PC-3 (cell line): ENCODE data around the gene DAO. TPM values are rescaled to one million over a fixed set of nuclear protein-coding genes. Genes with fewer than 3 reads are reported as not detected.
A peak's percentile ranks its signal among the peaks of the same experiment; 100 is the strongest.

ENCODE experiments used
- ATAC-seq: fragments of 200-7000 bp; cut with Tn5 transposase; 2 replicates; pipeline ENCODE4 v1.9.1; 2020; ENCODE audit warnings: mild to moderate bottlenecking, moderate library complexity
- BruUV-seq: library from RNA; stranded (reverse); fragments of 400-500 nt; replicated peaks from 2 replicates; lab custom pipeline; 2021; lab: Mats Ljungman, UMichigan
- CTCF ChIA-PET: fragments of 300-600 bp; sonication (Branson Sonifier 250); formaldehyde crosslinking; loops from one replicate; lab custom pipeline; 2022; ENCODE audit warnings: antibody characterized with exemption; lab: Charles Lee
- POLR2A ChIA-PET: fragments of 300-600 bp; sonication (Branson Sonifier 250); formaldehyde crosslinking; loops from one replicate; lab custom pipeline; 2022; ENCODE audit warnings: antibody characterized with exemption; ENCODE audit not compliant: unreplicated experiment; lab: Charles Lee
- DNase-seq: peaks from one replicate; pipeline ENCODE4 v3.0.0-alpha.2; 2015
- H2AFZ ChIP-seq: fragments of 300-600 bp; sonication (generic); 2 replicates; pipeline ENCODE4 v1.6.0; 2016; ENCODE audit warnings: antibody characterized with exemption, low read length
- H3F3A ChIP-seq: fragments of 300-600 bp; sonication (generic); one replicate; pipeline ENCODE4 v1.6.0; 2017; ENCODE audit warnings: antibody characterized with exemption, low read length, control low read depth, mild to moderate bottlenecking; ENCODE audit not compliant: unreplicated experiment
- H3K27ac ChIP-seq: fragments of 300-600 bp; sonication (generic); 2 replicates; pipeline ENCODE4 v1.5.1; 2016; ENCODE audit warnings: mild to moderate bottlenecking, low read length
- H3K27me3 ChIP-seq: fragments of 300-600 bp; sonication (generic); 2 replicates; pipeline ENCODE4 v1.6.1; 2016; ENCODE audit warnings: low read length, mixed read lengths
- H3K36me3 ChIP-seq: fragments of 300-600 bp; sonication (generic); 2 replicates; pipeline ENCODE4 v1.6.1; 2016; ENCODE audit warnings: low read depth, mixed run types, low read length, mixed read lengths
- H3K4me1 ChIP-seq: fragments of 300-600 bp; sonication (generic); 2 replicates; pipeline ENCODE4 v1.5.1; 2016; ENCODE audit warnings: low read length; ENCODE audit not compliant: insufficient read depth
- H3K4me2 ChIP-seq: fragments of 300-600 bp; sonication (generic); 2 replicates; pipeline ENCODE4 v1.6.0; 2016; ENCODE audit warnings: low read length
- H3K4me3 ChIP-seq: fragments of 300-600 bp; sonication (generic); 2 replicates; pipeline ENCODE4 v1.5.1; 2016; ENCODE audit warnings: mild to moderate bottlenecking, low read length, mixed read lengths
- H3K79me2 ChIP-seq: fragments of 300-600 bp; sonication (generic); 2 replicates; pipeline ENCODE4 v1.6.1; 2017; ENCODE audit warnings: low read length, mixed read lengths
- H3K9ac ChIP-seq: fragments of 300-600 bp; sonication (generic); 2 replicates; pipeline ENCODE4 v1.6.0; 2016; ENCODE audit warnings: mild to moderate bottlenecking, low read length
- H3K9me2 ChIP-seq: fragments of 300-600 bp; sonication (generic); replicated peaks from 2 replicates; pipeline ENCODE4 v1.6.1; 2016; ENCODE audit warnings: mixed run types, low read length, mixed read lengths
- H3K9me3 ChIP-seq: fragments of 300-600 bp; sonication (generic); 2 replicates; pipeline ENCODE4 v1.6.1; 2016; ENCODE audit warnings: low read length, mixed read lengths
- H4K20me1 ChIP-seq: fragments of 300-600 bp; sonication (generic); 2 replicates; pipeline ENCODE4 v1.6.1; 2016; ENCODE audit warnings: low read length, mixed read lengths
- EZH2 ChIP-seq: fragments of 300-600 bp; sonication (generic); IDR thresholded peaks from one replicate; pipeline ENCODE4 v1.6.1; 2017; ENCODE audit warnings: antibody characterized with exemption, mild to moderate bottlenecking, low read length; ENCODE audit not compliant: unreplicated experiment
- EZH2phosphoT487 ChIP-seq: fragments of 300-600 bp; sonication (generic); IDR thresholded peaks from 2 replicates; pipeline ENCODE4 v1.6.1; 2018; ENCODE audit warnings: mild to moderate bottlenecking, antibody characterized with exemption, low read length, borderline replicate concordance
- intact Hi-C: fragments of 100-400 bp; cut with micrococcal nuclease; formaldehyde crosslinking; loops from 2 replicates; pipeline ENCODE4 v1.9.0; 2023
- total RNA-seq: library from RNA; depleted of rRNA; stranded (reverse); fragments of >200 nt; gene quantifications from 2 replicates; pipeline ENCODE4 v1.2.3, GENCODE V29; 2014
- TF ChIP-seq, protein P1 (sequence below): fragments of 300-600 bp; sonication (generic); conservative IDR thresholded peaks from 2 replicates; pipeline ENCODE4 v1.5.1; 2017; ENCODE audit warnings: antibody characterized with exemption, low read depth, mild to moderate bottlenecking, low read length

DAO gene
- total RNA-seq, 1 experiment from 2014 or later: not detected

DNA sequence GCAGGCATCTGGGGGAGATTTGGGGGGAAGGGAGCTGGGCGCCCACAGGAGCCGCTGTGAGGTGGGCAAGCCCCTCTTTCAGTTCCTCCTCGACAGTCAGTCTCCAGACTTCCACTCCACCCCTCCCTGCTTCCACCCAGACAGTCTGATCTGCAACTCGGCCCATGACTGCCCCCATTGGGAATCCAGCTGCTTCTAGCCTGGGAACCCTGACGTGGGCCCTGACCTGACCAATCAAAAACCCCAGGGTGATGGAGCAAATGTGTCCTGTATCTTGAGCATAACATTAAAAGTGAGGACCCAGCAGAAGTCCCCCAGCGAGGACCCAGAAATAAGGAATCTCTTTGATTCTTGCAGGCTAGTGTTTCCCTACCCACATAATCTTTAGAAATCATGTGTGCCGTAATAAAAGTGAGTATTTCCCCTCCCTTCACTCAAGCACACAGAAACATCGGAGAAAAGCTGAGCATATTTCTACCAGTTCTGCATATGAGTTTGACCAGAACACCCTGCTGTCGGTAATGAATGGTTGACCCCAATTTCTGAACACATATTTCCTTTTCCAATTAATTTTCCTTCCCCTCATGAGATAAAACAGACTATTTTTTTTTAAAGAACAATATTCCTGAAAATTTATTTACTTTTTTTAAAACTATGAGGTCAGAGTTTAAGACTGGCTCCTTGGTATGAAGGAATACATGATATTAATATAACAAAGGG is 28.9 kb upstream of the DAO start:
- no peak overlapping the region for H3K4me3 ChIP-seq
- H3K9me2 ChIP-seq: no peaks in the 10 kb centered on the region
- no TSS peak for BruUV-seq
- peaks cover 21% of the 10 kb centered on the region for H3F3A ChIP-seq
- no peak overlapping the region for H2AFZ ChIP-seq
- ChIA-PET CTCF (no interaction called here), POLR2A (no interaction called here)
- H3K27ac ChIP-seq: no peak overlapping the region
- H4K20me1 ChIP-seq: peaks cover 4% of the 10 kb centered on the region; the same call in 1 of the 2 replicates
- peaks cover 25% of the 10 kb centered on the region for H3K4me1 ChIP-seq
- DNase-seq (no peak), ATAC-seq (no peak)
- intact Hi-C loops: no loop called here
- no peaks in the 10 kb centered on the region for H3K9me3 ChIP-seq
- H3K9ac ChIP-seq: no peak overlapping the region
- TF ChIP-seq, protein P1, sequence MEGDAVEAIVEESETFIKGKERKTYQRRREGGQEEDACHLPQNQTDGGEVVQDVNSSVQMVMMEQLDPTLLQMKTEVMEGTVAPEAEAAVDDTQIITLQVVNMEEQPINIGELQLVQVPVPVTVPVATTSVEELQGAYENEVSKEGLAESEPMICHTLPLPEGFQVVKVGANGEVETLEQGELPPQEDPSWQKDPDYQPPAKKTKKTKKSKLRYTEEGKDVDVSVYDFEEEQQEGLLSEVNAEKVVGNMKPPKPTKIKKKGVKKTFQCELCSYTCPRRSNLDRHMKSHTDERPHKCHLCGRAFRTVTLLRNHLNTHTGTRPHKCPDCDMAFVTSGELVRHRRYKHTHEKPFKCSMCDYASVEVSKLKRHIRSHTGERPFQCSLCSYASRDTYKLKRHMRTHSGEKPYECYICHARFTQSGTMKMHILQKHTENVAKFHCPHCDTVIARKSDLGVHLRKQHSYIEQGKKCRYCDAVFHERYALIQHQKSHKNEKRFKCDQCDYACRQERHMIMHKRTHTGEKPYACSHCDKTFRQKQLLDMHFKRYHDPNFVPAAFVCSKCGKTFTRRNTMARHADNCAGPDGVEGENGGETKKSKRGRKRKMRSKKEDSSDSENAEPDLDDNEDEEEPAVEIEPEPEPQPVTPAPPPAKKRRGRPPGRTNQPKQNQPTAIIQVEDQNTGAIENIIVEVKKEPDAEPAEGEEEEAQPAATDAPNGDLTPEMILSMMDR: no peak
- TF ChIP-seq EZH2 (no peak), EZH2phosphoT487 (no peak)
- no peaks in the 10 kb centered on the region for H3K27me3 ChIP-seq
- H3K79me2 ChIP-seq: peaks cover 58% of the 10 kb centered on the region
- H3K4me2 ChIP-seq: no peak overlapping the region
- H3K36me3 ChIP-seq: peaks cover 36% of the 10 kb centered on the region

DNA sequence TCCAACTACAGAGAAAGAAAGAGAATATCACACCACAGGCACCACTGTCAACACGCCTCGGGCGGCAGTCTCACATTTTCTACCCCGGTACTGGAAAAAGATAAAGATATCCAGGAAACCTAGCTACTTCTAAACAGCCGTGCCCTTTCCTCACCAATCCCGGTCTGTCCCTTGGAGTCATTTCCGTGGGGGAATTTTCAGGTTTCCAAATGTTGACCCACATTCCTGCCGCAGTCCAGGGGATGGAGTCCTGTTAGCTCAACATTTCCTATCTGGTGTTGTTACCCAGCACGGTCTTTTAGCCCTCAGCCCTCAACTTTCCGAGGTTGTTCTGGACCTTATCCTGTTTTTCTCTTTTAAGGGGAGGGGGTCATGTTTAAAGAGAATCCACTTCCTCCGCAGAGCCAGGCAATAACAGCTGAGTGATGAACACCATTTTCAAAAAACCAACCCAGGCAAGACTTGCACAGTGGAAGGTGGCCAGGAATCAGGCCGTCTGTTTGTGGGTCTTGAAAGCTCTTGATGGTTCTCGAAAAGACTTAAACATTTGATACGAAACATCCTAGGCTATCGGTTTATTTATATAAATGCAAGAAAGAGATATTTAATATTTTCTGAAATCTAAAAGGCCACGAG is 27.1 kb upstream of the DAO start:
- Histone ChIP-seq H3K79me2 (peaks cover 64% of the 10 kb centered on the region), H4K20me1 (peaks cover 7% of the 10 kb centered on the region; the same call in 1 of the 2 replicates), H2AFZ (no peak overlapping the region), H3K9me3 (no peaks in the 10 kb centered on the region), H3K27me3 (no peaks in the 10 kb centered on the region), H3K36me3 (peaks cover 29% of the 10 kb centered on the region), H3F3A (peaks cover 21% of the 10 kb centered on the region), H3K4me3 (no peak overlapping the region), H3K4me1 (peaks cover 29% of the 10 kb centered on the region), H3K9me2 (no peaks in the 10 kb centered on the region), H3K9ac (no peak overlapping the region), H3K4me2 (no peak overlapping the region), H3K27ac (peak overlapping the region; percentile 88; the same call in 1 of the 2 replicates)
- CTCF ChIA-PET: no interaction called here
- POLR2A ChIA-PET: no interaction called here
- BruUV-seq: no TSS peak
- TF ChIP-seq EZH2phosphoT487 (no peak), EZH2 (no peak)
- TF ChIP-seq, protein P1: no peak
- DNase-seq (no peak), ATAC-seq (no peak)
- intact Hi-C loops: no loop called here

DNA sequence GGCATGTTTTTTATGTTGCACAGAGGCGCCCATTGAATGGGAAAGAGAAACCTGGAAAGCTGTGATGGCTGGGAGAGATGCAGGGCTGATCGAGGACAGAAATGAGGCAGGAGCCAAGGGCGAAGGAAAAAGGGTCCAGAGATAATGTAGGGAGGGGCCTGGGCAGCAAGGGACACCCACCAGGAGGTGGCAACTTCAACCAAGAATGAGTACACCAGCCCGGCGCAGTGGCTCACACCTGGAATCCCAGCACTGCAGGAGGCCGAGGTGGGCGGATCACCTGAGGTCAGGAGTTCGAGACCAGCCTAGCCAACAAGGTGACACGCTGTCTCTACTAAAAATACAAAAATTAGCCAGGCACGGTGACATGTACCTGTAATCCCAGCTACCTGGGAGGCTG is 26.5 kb upstream of the DAO start:
- Histone ChIP-seq H3K9me3 (no peaks in the 10 kb centered on the region), H3K27me3 (no peaks in the 10 kb centered on the region), H3K9me2 (no peaks in the 10 kb centered on the region), H3K4me2 (no peak overlapping the region; the same call in 1 of the 2 replicates), H3K9ac (peak overlapping the region; percentile 68), H4K20me1 (peaks cover 7% of the 10 kb centered on the region; the same call in 1 of the 2 replicates), H3K4me1 (peaks cover 29% of the 10 kb centered on the region), H2AFZ (no peak overlapping the region), H3F3A (peaks cover 21% of the 10 kb centered on the region), H3K4me3 (no peak overlapping the region), H3K79me2 (peaks cover 63% of the 10 kb centered on the region), H3K36me3 (peaks cover 24% of the 10 kb centered on the region), H3K27ac (peak overlapping the region; percentile 88)
- TF ChIP-seq, protein P1: no peak
- TF ChIP-seq EZH2: no peak
- no peak for TF ChIP-seq EZH2phosphoT487
- DNase-seq (no peak), ATAC-seq (no peak)
- POLR2A ChIA-PET: no interaction called here
- no TSS peak for BruUV-seq
- CTCF ChIA-PET: no interaction called here
- intact Hi-C loops: no loop called here
